HG02885 (cell line): ENCODE results near the gene KCNIP4.

Source experiments
- ATAC-seq: cut with Tn5 transposase; IDR thresholded peaks from one replicate; pipeline ENCODE4 v1.9.1; 2021; ENCODE audit warnings: mild to moderate bottlenecking; ENCODE audit not compliant: unreplicated experiment, poor library complexity

Gene KCNIP4

GRCh38 chr4:21628916-21629610 is 319.5 kb downstream of the KCNIP4 start:
- no peak for ATAC-seq

GRCh38 chr4:21628116-21628670 is 320.4 kb downstream of the KCNIP4 start:
- ATAC-seq: no peak

- ATAC-seq: no peak
Observed at GRCh38 chr4:21625447-21625846, 323.1 kb downstream of the KCNIP4 start.

GRCh38 chr4:21605006-21605405 is 343.6 kb downstream of the KCNIP4 start:
- ATAC-seq: no peak

GRCh38 chr4:21596521-21596920 is 352.1 kb downstream of the KCNIP4 start:
- no peak for ATAC-seq

- ATAC-seq: no peak
Observed at GRCh38 chr4:21593671-21594001, 354.9 kb downstream of the KCNIP4 start.

GRCh38 chr4:21592970-21593670 is 355.5 kb downstream of the KCNIP4 start:
- ATAC-seq: no peak

GRCh38 chr4:21577056-21577455 is 371.5 kb downstream of the KCNIP4 start:
- ATAC-seq: no peak

GRCh38 chr4:21571100-21571499 is 377.5 kb downstream of the KCNIP4 start:
- ATAC-seq: no peak

GRCh38 chr4:21569638-21570037 is 378.9 kb downstream of the KCNIP4 start:
- no peak for ATAC-seq

GRCh38 chr4:21555083-21555482 is 393.5 kb downstream of the KCNIP4 start:
- ATAC-seq: no peak

- no peak for ATAC-seq
Observed at GRCh38 chr4:21554500-21554899, 394.1 kb downstream of the KCNIP4 start.

GRCh38 chr4:21554066-21554465 is 394.5 kb downstream of the KCNIP4 start:
- no peak for ATAC-seq

- ATAC-seq: no peak
Observed at GRCh38 chr4:21552455-21552854, 396.1 kb downstream of the KCNIP4 start.

GRCh38 chr4:21544955-21545354 is 403.6 kb downstream of the KCNIP4 start:
- no peak for ATAC-seq

- no peak for ATAC-seq
Observed at GRCh38 chr4:21544415-21544814, 404.2 kb downstream of the KCNIP4 start.

- no peak for ATAC-seq
Observed at GRCh38 chr4:21543514-21543913, 405.1 kb downstream of the KCNIP4 start.

GRCh38 chr4:21535898-21536297 is 412.7 kb downstream of the KCNIP4 start:
- no peak for ATAC-seq

GRCh38 chr4:21531048-21531447 is 417.5 kb downstream of the KCNIP4 start:
- ATAC-seq: no peak

- no peak for ATAC-seq
Observed at GRCh38 chr4:21529214-21529613, 419.4 kb downstream of the KCNIP4 start.

- ATAC-seq: no peak
Observed at GRCh38 chr4:21522296-21522695, 426.3 kb downstream of the KCNIP4 start.
